ENCODE results near the gene SPOCK1.

SPOCK1 gene

DNA sequence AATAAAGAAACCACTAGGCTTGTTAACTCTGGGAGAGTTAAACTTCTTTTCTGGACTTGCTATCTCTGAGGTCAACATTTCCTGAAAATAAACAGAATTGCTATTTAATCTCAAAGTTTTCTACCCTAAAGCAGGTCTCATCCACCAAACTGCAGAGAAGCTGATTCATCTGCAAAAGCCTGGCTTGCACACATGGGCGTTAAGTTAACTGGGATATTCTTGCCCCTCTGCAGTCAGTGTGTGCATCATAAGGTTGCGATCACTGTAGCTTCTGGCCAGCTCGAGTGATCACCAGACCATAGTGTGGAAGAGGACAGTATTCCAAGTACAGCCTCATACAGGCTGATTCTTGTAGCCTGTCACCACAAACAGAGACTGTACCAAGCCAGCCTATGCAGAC lies 99.2 kb downstream of the SPOCK1 start:
- no peak for TF ChIP-seq SIN3A (IDR thresholded peaks at IDR 0.05; ENCODE audit: borderline replicate concordance, insufficient read depth, low read length)
- TF ChIP-seq POLR2AphosphoS5 (IDR thresholded peaks at IDR 0.05; ENCODE audit: low read depth, low read length), result no peak
- no peak for TF ChIP-seq TAF1 (IDR thresholded peaks at IDR 0.05; ENCODE audit: borderline replicate concordance, insufficient read depth, low read length)
- TF ChIP-seq REST (IDR thresholded peaks at IDR 0.05; ENCODE audit: insufficient read depth in 1 of 2, low read depth in 2 of 2, low read length in 2 of 2), result no peak

- TF ChIP-seq SIN3A (IDR thresholded peaks at IDR 0.05; ENCODE audit: borderline replicate concordance, insufficient read depth, low read length) (no peak), FOXP2 (optimal IDR thresholded peaks at IDR 0.05; ENCODE audit: borderline replicate concordance, extremely low read depth, extremely low read length, insufficient read depth) (no peak), POLR2AphosphoS5 (IDR thresholded peaks at IDR 0.05; ENCODE audit: low read depth, low read length) (no peak), REST (IDR thresholded peaks at IDR 0.05; ENCODE audit: insufficient read depth in 1 of 2, low read depth in 2 of 2, low read length in 2 of 2) (no peak), TAF1 (IDR thresholded peaks at IDR 0.05; ENCODE audit: borderline replicate concordance, insufficient read depth, low read length) (no peak)
Observed at GRCh38 chr5:137398751-137399150, 100.4 kb downstream of the SPOCK1 start.

GRCh38 chr5:137398154-137398553 lies 101.0 kb downstream of the SPOCK1 start:
- TF ChIP-seq TAF1 (IDR thresholded peaks at IDR 0.05; ENCODE audit: borderline replicate concordance, insufficient read depth, low read length), result no peak
- TF ChIP-seq FOXP2 (optimal IDR thresholded peaks at IDR 0.05; ENCODE audit: borderline replicate concordance, extremely low read depth, extremely low read length, insufficient read depth), result no peak
- TF ChIP-seq SIN3A (IDR thresholded peaks at IDR 0.05; ENCODE audit: borderline replicate concordance, insufficient read depth, low read length), result no peak
- TF ChIP-seq REST (IDR thresholded peaks at IDR 0.05; ENCODE audit: insufficient read depth in 1 of 2, low read depth in 2 of 2, low read length in 2 of 2), result no peak
- no peak for TF ChIP-seq POLR2AphosphoS5 (IDR thresholded peaks at IDR 0.05; ENCODE audit: low read depth, low read length)

GRCh38 chr5:137395011-137395755 lies 103.9 kb downstream of the SPOCK1 start:
- TF ChIP-seq FOXP2 (optimal IDR thresholded peaks at IDR 0.05; ENCODE audit: borderline replicate concordance, extremely low read depth, extremely low read length, insufficient read depth), result no peak
- no peak for TF ChIP-seq REST (IDR thresholded peaks at IDR 0.05; ENCODE audit: insufficient read depth in 1 of 2, low read depth in 2 of 2, low read length in 2 of 2)
- no peak for TF ChIP-seq POLR2AphosphoS5 (IDR thresholded peaks at IDR 0.05; ENCODE audit: low read depth, low read length)
- TF ChIP-seq TAF1 (IDR thresholded peaks at IDR 0.05; ENCODE audit: borderline replicate concordance, insufficient read depth, low read length), result no peak
- TF ChIP-seq SIN3A (IDR thresholded peaks at IDR 0.05; ENCODE audit: borderline replicate concordance, insufficient read depth, low read length), result no peak
